Gastroesophageal sphincter (tissue), 4 donors: ENCODE measurements around the gene TANK. TPM values are rescaled to one million over a fixed set of nuclear protein-coding genes. Genes with fewer than 3 reads are reported as not detected.

Experiments
- ATAC-seq: fragments of 150-250 bp; one replicate; pipeline ENCODE4 v1.9.1; 2016; ENCODE audit warnings: mild to moderate bottlenecking, moderate library complexity
- H3K27ac ChIP-seq, 4 donors: fragments of 200-600 bp; sonication (generic) in 3 of 4; 1 replicate in 3 of 4; 2 replicates in 1 of 4; pipeline ENCODE4 v1.5.1; 2016 to 2019
- H3K27me3 ChIP-seq: fragments of 200-600 bp; sonication (generic); one replicate; pipeline ENCODE4 v1.5.1; 2019
- H3K36me3 ChIP-seq, 2 donors: fragments of 200-600 bp; sonication (generic); one replicate each; pipeline ENCODE4 v1.5.1; 2019; ENCODE audit warnings: control low read depth in 1 of 2
- H3K4me1 ChIP-seq, 3 donors: fragments of 200-600 bp; sonication (generic); 1 replicate in 2 of 3; 2 replicates in 1 of 3; pipeline ENCODE4 v1.5.1; 2016 to 2019; ENCODE audit warnings: control low read depth in 2 of 3
- H3K4me3 ChIP-seq, 2 donors: fragments of 200-600 bp; sonication (generic); one replicate each; pipeline ENCODE4 v1.5.1; 2019; ENCODE audit warnings: mild to moderate bottlenecking in 1 of 2, moderate library complexity in 1 of 2
- H3K9me3 ChIP-seq, 3 donors: fragments of 200-600 bp; sonication (generic); one replicate each; pipeline ENCODE4 v1.5.1; 2017 to 2019; ENCODE audit warnings: control low read depth in 2 of 3
- CTCF ChIP-seq, 4 experiments: fragments of 200-600 bp in 2 of 4; fragments of 450-650 bp in 2 of 4; sonication (generic) in 1 of 4; IDR thresholded peaks; one replicate each; pipeline ENCODE4 v1.5.1; 2017 to 2019; ENCODE audit warnings: antibody characterized with exemption in 4 of 4, mild to moderate bottlenecking in 2 of 4, moderate library complexity in 2 of 4
- EP300 ChIP-seq: sonication (generic); formaldehyde crosslinking; IDR thresholded peaks from one replicate; pipeline ENCODE4 v1.6.1; 2017; ENCODE audit warnings: antibody characterized with exemption, mild to moderate bottlenecking
- POLR2A ChIP-seq, 2 donors: fragments of 450-650 bp; IDR thresholded peaks; one replicate each; pipeline ENCODE4 v1.6.1; 2017; ENCODE audit warnings: antibody characterized with exemption in 2 of 2, mild to moderate bottlenecking in 2 of 2, moderate library complexity in 1 of 2
- POLR2AphosphoS5 ChIP-seq: sonication (generic); formaldehyde crosslinking; IDR thresholded peaks from one replicate; pipeline ENCODE4 v1.6.1; 2017; ENCODE audit warnings: antibody characterized with exemption
- WGBS, 2 donors: methylation state at CpG; one replicate each; pipeline ENCODE4 v1.1.5; 2018; ENCODE audit warnings: low coverage in 1 of 2; 5-methylcytosine and 5-hydroxymethylcytosine counted together
- total RNA-seq, 4 donors: library from RNA; depleted of rRNA; stranded (reverse); fragments of >200 nt; gene quantifications; one replicate each; pipeline ENCODE4 v1.1.0, GENCODE V29; 2016

The TANK gene
- total RNA-seq, 4 donors from 2014 or later = 48.3 to 88.2 (median 75.6) TPM

DNA sequence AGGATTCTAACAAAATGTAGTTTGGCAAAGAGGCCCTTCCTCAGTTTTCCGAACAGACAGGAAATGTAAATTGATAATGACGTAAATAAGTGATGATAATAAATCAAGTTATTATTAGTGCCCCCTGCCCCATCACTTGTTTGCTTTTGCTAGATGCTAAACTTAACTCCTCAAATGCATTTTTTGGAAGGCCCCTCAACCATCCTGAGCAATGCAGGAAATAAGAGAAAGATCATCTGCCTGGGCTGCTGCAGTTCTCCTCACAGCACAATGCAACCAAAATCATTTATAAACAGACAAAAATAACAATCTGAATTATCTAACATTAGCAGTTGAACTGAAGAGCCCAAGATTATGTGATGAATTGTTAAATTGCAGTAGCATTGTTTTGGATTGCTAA lies 85.4 kb downstream of the TANK start:
- Histone ChIP-seq H3K27ac (no peak overlapping the region), H3K36me3 (no peaks in the 10 kb centered on the region), H3K27me3 (peaks cover 18% of the 10 kb centered on the region), H3K4me1 (no peaks in the 10 kb centered on the region), H3K4me3 (no peak overlapping the region), H3K9me3 (no peaks in the 10 kb centered on the region)
- 76 to 83% methylated on average over 2 of the region's 2 CpGs for WGBS, 2 donors
- ATAC-seq = no peak
- TF ChIP-seq POLR2A (IDR thresholded peaks at IDR 0.05) (no peak), EP300 (no peak), POLR2AphosphoS5 (no peak), CTCF (IDR thresholded peaks at IDR 0.05) (no peak)

DNA sequence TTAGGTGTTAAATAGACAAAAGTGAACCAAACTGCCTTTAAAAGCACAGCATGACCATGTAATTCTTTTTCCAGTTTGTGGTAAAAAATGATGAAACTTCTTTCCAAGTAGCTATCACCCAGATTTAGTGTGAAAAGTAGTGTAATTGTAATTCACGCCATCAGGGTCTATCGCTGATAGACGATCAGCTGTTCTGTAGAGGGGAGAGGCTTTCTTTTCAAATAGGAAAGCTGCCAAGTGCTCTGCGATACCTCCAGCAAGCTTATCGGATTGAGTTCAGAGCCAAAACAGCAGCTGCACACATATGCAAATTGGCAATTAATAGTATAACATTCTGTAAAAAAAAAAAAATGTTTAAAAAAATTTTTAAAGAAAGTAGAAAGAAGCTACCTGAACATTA lies 86.1 kb downstream of the TANK start:
- H3K4me1 ChIP-seq = no peaks in the 10 kb centered on the region
- no peak overlapping the region for H3K27ac ChIP-seq
- TF ChIP-seq CTCF (IDR thresholded peaks at IDR 0.05) = no peak
- no peak for TF ChIP-seq POLR2A (IDR thresholded peaks at IDR 0.05)
- no peak for TF ChIP-seq POLR2AphosphoS5
- no peak for TF ChIP-seq EP300
- peaks cover 18% of the 10 kb centered on the region for H3K27me3 ChIP-seq
- no peaks in the 10 kb centered on the region for H3K9me3 ChIP-seq
- H3K36me3 ChIP-seq = no peaks in the 10 kb centered on the region
- H3K4me3 ChIP-seq = no peak overlapping the region
- WGBS, 2 donors = 76 to 87% methylated on average over 5 of the region's 5 CpGs
- no peak for ATAC-seq

GRCh38 chr2:161250864-161251436 lies 90.7 kb downstream of the TANK start:
- WGBS, 2 donors = 6 to 23% methylated on average over 2 of the region's 2 CpGs
- ATAC-seq = no peak
- Histone ChIP-seq H3K27ac (no peak overlapping the region), H3K4me1 (no peaks in the 10 kb centered on the region), H3K4me3 (no peak overlapping the region), H3K9me3 (no peaks in the 10 kb centered on the region), H3K36me3 (no peaks in the 10 kb centered on the region), H3K27me3 (peaks cover 11% of the 10 kb centered on the region)
- TF ChIP-seq POLR2AphosphoS5 (no peak), CTCF (IDR thresholded peaks at IDR 0.05) (peak; percentile 21 to 52 (median 26)), POLR2A (IDR thresholded peaks at IDR 0.05) (no peak)

DNA sequence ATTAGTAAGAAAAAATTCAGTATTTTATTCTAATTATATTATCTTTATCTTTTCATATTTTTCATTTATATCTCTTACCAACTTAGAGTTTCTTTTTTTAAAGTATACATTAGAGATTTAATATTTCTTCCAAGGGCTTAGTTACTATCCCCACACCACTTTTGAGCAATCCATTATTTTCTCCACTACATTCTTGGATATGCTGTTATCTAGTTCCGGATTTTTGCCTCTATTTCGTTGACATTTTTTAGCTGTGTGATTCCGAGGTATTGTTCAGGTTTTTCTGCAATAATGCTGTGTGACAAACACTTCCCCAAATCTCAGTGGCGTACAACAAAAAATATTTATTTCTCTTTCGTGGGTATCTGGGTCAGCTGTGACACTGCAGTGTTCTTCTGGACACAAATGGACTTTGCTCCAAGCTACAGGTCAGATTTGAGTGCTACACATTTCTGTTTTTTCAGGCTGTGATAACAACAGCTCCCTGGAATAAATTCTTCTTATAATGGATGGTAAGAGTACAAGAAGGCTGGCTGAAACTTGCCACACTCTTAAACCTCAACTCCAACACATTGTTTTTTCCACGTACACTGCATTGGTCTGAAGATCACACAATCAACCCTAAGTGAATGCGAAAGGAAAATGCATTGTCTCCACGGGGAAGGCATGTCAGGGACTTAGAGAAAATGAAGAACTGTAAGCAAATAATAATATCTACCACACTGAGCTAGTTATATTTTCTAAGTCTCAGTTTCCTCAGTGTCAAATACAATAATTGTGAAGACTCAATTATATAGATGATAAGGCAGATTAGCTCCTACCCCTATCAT lies 97.1 kb downstream of the TANK start:
- no peak for ATAC-seq
- Histone ChIP-seq H3K4me1 (no peaks in the 10 kb centered on the region), H3K9me3 (no peaks in the 10 kb centered on the region), H3K27ac (no peak overlapping the region), H3K4me3 (no peak overlapping the region), H3K27me3 (no peaks in the 10 kb centered on the region), H3K36me3 (no peaks in the 10 kb centered on the region)
- TF ChIP-seq CTCF (IDR thresholded peaks at IDR 0.05) (no peak), POLR2AphosphoS5 (no peak), EP300 (no peak), POLR2A (IDR thresholded peaks at IDR 0.05) (no peak)
- 73 to 87% methylated on average over 7 to 8 of the region's 8 CpGs for WGBS, 2 donors

GRCh38 chr2:161265874-161266273 lies 105.6 kb downstream of the TANK start:
- Histone ChIP-seq H3K36me3 (no peaks in the 10 kb centered on the region), H3K4me1 (no peaks in the 10 kb centered on the region), H3K27ac (no peak overlapping the region), H3K4me3 (no peak overlapping the region), H3K27me3 (no peaks in the 10 kb centered on the region), H3K9me3 (no peaks in the 10 kb centered on the region)
- TF ChIP-seq CTCF (IDR thresholded peaks at IDR 0.05) (no peak), POLR2AphosphoS5 (no peak), EP300 (no peak), POLR2A (IDR thresholded peaks at IDR 0.05) (no peak)
- no peak for ATAC-seq
- WGBS, 2 donors = 88 to 91% methylated on average over 6 to 9 of the region's 11 CpGs
